ENCODE results near the gene KRTAP16-1. TPM values are rescaled to one million over a fixed set of nuclear protein-coding genes. Genes with fewer than 3 reads are reported as not detected.

KRTAP16-1 gene, protein sequence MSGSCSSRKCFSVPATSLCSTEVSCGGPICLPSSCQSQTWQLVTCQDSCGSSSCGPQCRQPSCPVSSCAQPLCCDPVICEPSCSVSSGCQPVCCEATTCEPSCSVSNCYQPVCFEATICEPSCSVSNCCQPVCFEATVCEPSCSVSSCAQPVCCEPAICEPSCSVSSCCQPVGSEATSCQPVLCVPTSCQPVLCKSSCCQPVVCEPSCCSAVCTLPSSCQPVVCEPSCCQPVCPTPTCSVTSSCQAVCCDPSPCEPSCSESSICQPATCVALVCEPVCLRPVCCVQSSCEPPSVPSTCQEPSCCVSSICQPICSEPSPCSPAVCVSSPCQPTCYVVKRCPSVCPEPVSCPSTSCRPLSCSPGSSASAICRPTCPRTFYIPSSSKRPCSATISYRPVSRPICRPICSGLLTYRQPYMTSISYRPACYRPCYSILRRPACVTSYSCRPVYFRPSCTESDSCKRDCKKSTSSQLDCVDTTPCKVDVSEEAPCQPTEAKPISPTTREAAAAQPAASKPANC
- total RNA-seq (2022; extraction: Qiagen RNA extraction): not detected in 5 replicates

DNA sequence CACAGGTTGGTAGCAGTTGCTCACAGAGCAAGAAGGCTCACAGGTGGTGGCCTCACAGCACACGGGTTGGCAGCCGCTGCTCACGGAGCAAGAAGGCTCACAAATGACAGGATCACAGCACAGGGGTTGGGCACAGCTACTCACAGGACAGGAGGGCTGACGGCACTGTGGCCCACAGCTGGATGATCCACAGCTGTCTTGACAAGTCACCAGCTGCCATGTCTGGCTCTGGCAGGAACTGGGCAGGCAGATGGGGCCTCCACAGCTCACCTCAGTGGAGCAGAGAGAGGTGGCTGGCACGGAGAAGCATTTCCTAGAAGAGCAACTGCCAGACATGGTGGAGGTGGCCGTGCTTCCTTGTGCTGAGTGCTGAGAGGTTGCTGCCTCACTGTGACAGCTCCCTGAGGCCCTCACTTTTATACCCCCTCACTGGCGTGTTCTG, at the start of gene KRTAP16-1:
Gene KRTAP16-1, minus strand, starts transcription at position 392 of the 442 bp plus-strand sequence. Its CDS starts 56 bp downstream, at position 336.

GRCh38 chr17:41350381-41350878, 41.3 kb upstream of the KRTAP16-1 start, which contains the start of gene KRT33A:
Gene KRT33A (minus strand): TSS chr17:41350828. CDS start chr17:41350767, 61 bp downstream.

GRCh38 chr17:41315204-41315794, 6.2 kb upstream of the KRTAP16-1 start, which contains the start of gene KRTAP17-1:
Gene KRTAP17-1 (minus strand): TSS chr17:41315710. CDS start chr17:41315650, 60 bp downstream.

GRCh38 chr17:41301916-41302901, 6.9 kb downstream of the KRTAP16-1 start, which contains the start of gene KRTAP29-1:
Gene KRTAP29-1 (minus strand): TSS chr17:41302851. CDS start chr17:41302851, 0 bp downstream.

DNA sequence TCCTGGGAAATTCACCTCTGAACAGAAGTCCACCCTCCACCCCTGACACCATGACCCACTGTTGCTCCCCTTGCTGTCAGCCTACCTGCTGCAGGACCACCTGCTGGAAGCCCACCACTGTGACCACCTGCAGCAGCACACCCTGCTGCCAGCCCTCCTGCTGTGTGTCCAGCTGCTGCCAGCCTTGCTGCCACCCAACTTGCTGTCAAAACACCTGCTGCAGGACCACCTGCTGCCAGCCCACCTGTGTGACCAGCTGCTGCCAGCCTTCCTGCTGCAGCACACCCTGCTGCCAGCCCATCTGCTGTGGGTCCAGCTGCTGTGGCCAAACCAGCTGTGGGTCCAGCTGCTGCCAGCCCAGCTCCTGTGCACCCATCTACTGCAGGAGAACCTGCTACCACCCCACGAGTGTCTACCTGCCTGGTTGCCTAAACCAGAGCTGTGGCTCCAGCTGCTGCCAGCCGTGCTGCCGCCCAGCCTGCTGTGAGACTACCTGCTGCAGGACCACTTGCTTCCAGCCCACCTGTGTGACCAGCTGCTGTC, 33.4 kb downstream of the KRTAP16-1 start, which contains the start of gene KRTAP9-7:
Gene KRTAP9-7, plus strand, starts transcription at position 51 of the 543 bp plus-strand sequence. Its CDS starts 0 bp downstream, at position 51.

DNA sequence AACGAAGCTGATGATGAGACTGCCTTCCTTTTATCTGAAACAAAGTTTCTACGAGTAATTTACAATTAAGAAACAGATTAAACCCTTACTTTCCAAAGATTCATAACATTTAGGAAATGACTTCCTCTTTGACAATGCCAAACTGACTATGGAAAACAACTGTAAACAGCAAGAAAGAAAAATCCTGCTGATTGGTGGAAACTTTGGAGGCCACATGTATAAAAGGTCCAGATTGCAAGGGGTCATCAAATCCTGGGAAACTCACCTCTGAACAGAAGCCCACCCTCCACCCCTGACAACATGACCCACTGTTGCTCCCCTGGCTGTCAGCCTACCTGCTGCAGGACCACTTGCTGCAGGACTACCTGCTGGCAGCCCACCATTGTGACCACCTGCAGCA, 44.0 kb downstream of the KRTAP16-1 start, which contains the start of gene KRTAP9-6:
Gene KRTAP9-6, plus strand, starts transcription at position 301 of the 400 bp plus-strand sequence. Its CDS starts 0 bp downstream, at position 301.

Other genes with a start within 250 kb of the KRTAP16-1 start
- gene KRTAP2-3, start 249.2 kb downstream of the KRTAP16-1 start, total RNA-seq (2022; extraction: Qiagen RNA extraction): 0.11 to 0.18 TPM (median 0.17 TPM) in 3 of 5 replicates, not detected in the others
- not detected in 5 replicates for gene KRTAP2-4, start 243.4 kb downstream of the KRTAP16-1 start, total RNA-seq (2022; extraction: Qiagen RNA extraction)
- not detected in 5 replicates for gene KRTAP4-7, start 225.2 kb downstream of the KRTAP16-1 start, total RNA-seq (2022; extraction: Qiagen RNA extraction)
- 0.10 TPM in 1 of 5 replicates, not detected in the others for gene KRTAP4-8, start 211.2 kb downstream of the KRTAP16-1 start, total RNA-seq (2022; extraction: Qiagen RNA extraction)
- gene KRTAP4-16, start 207.1 kb downstream of the KRTAP16-1 start, total RNA-seq (2022; extraction: Qiagen RNA extraction): not detected in 5 replicates
- gene KRTAP4-9, start 203.9 kb downstream of the KRTAP16-1 start, total RNA-seq (2022; extraction: Qiagen RNA extraction): not detected in 5 replicates
- not detected in 5 replicates for gene KRTAP4-11, start 190.9 kb downstream of the KRTAP16-1 start, total RNA-seq (2022; extraction: Qiagen RNA extraction)
- 0.07 TPM in 1 of 5 replicates, not detected in the others for gene KRTAP4-12, start 185.1 kb downstream of the KRTAP16-1 start, total RNA-seq (2022; extraction: Qiagen RNA extraction)
- gene KRTAP4-6, start 168.8 kb downstream of the KRTAP16-1 start, total RNA-seq (2022; extraction: Qiagen RNA extraction): not detected in 5 replicates
- not detected in 5 replicates for gene KRTAP4-5, start 159.5 kb downstream of the KRTAP16-1 start, total RNA-seq (2022; extraction: Qiagen RNA extraction)
- not detected in 5 replicates for gene KRTAP4-4, start 148.6 kb downstream of the KRTAP16-1 start, total RNA-seq (2022; extraction: Qiagen RNA extraction)
- gene KRTAP4-3, start 141.1 kb downstream of the KRTAP16-1 start, total RNA-seq (2022; extraction: Qiagen RNA extraction): not detected in 5 replicates
- gene KRTAP4-2, start 131.1 kb downstream of the KRTAP16-1 start, total RNA-seq (2022; extraction: Qiagen RNA extraction): not detected in 5 replicates
- gene KRTAP4-1, start 124.4 kb downstream of the KRTAP16-1 start, total RNA-seq (2022; extraction: Qiagen RNA extraction): 0.09 to 0.40 TPM (median 0.24 TPM) in 4 of 5 replicates, not detected in the other
- not detected in 5 replicates for gene KRTAP9-1, start 119.4 kb downstream of the KRTAP16-1 start, total RNA-seq (2022; extraction: Qiagen RNA extraction)
- gene KRTAP9-2, start 82.7 kb downstream of the KRTAP16-1 start, total RNA-seq (2022; extraction: Qiagen RNA extraction): not detected in 5 replicates
- gene KRTAP9-3, start 76.9 kb downstream of the KRTAP16-1 start, total RNA-seq (2022; extraction: Qiagen RNA extraction): not detected in 5 replicates
- gene KRTAP9-8, start 71.3 kb downstream of the KRTAP16-1 start, total RNA-seq (2022; extraction: Qiagen RNA extraction): not detected in 5 replicates
- not detected in 5 replicates for gene KRTAP9-4, start 59.6 kb downstream of the KRTAP16-1 start, total RNA-seq (2022; extraction: Qiagen RNA extraction)
- not detected in 5 replicates for gene KRTAP9-9, start 53.9 kb downstream of the KRTAP16-1 start, total RNA-seq (2022; extraction: Qiagen RNA extraction)
- not detected in 5 replicates for gene KRTAP9-6, start 43.9 kb downstream of the KRTAP16-1 start, total RNA-seq (2022; extraction: Qiagen RNA extraction)
- gene KRTAP9-7, start 33.6 kb downstream of the KRTAP16-1 start, total RNA-seq (2022; extraction: Qiagen RNA extraction): not detected in 5 replicates
- not detected in 5 replicates for gene KRTAP29-1, start 6.5 kb downstream of the KRTAP16-1 start, total RNA-seq (2022; extraction: Qiagen RNA extraction)
- gene KRTAP17-1, start 6.4 kb upstream of the KRTAP16-1 start, total RNA-seq (2022; extraction: Qiagen RNA extraction): not detected in 5 replicates
- not detected in 5 replicates for gene KRT33A, start 41.5 kb upstream of the KRTAP16-1 start, total RNA-seq (2022; extraction: Qiagen RNA extraction)
- gene KRT33B, start 60.5 kb upstream of the KRTAP16-1 start, total RNA-seq (2022; extraction: Qiagen RNA extraction): 0.09 to 0.10 TPM (median 0.10 TPM) in 3 of 5 replicates, not detected in the others
- gene KRT34, start 73.0 kb upstream of the KRTAP16-1 start, total RNA-seq (2022; extraction: Qiagen RNA extraction): 0.12 to 0.50 TPM (median 0.32 TPM) in 5 replicates
- not detected in 5 replicates for gene KRT31, start 88.3 kb upstream of the KRTAP16-1 start, total RNA-seq (2022; extraction: Qiagen RNA extraction)
- gene KRT37, start 115.3 kb upstream of the KRTAP16-1 start, total RNA-seq (2022; extraction: Qiagen RNA extraction): not detected in 5 replicates
- not detected in 5 replicates for gene KRT38, start 131.7 kb upstream of the KRTAP16-1 start, total RNA-seq (2022; extraction: Qiagen RNA extraction)
- 0.05 TPM in 1 of 5 replicates, not detected in the others for gene KRT32, start 158.1 kb upstream of the KRTAP16-1 start, total RNA-seq (2022; extraction: Qiagen RNA extraction)
- gene KRT35, start 171.8 kb upstream of the KRTAP16-1 start, total RNA-seq (2022; extraction: Qiagen RNA extraction): not detected in 5 replicates
- not detected in 5 replicates for gene KRT36, start 180.6 kb upstream of the KRTAP16-1 start, total RNA-seq (2022; extraction: Qiagen RNA extraction)
- gene KRT13, start 196.3 kb upstream of the KRTAP16-1 start, total RNA-seq (2022; extraction: Qiagen RNA extraction): 0.10 to 0.40 TPM (median 0.11 TPM) in 5 replicates
- 2.8 to 5.0 TPM (median 4.0 TPM) in 5 replicates for gene KRT15, start 209.6 kb upstream of the KRTAP16-1 start, total RNA-seq (2022; extraction: Qiagen RNA extraction)
- 39.1 to 62.2 TPM (median 51.0 TPM) in 5 replicates for gene KRT19, start 219.0 kb upstream of the KRTAP16-1 start, total RNA-seq (2022; extraction: Qiagen RNA extraction)